Osteoblast (primary cell): ENCODE results near the gene OOSP2. TPM values are rescaled to one million over a fixed set of nuclear protein-coding genes. Genes with fewer than 3 reads are reported as not detected.

Experiments used
- DNase-seq: peaks from one replicate; pipeline ENCODE4 v3.0.0; 2011; ENCODE audit warnings: low spot score, mixed read lengths; ENCODE audit not compliant: insufficient read length; ENCODE audit errors: missing footprints
- H2AFZ ChIP-seq: 2 replicates; pipeline ENCODE4 v1.6.0; 2011; ENCODE audit warnings: mild to moderate bottlenecking, low read length
- H3K27ac ChIP-seq: 2 replicates; pipeline ENCODE4 v1.5.1; 2011; ENCODE audit warnings: mild to moderate bottlenecking, low read depth, low read length, moderate library complexity
- H3K27me3 ChIP-seq: 2 replicates; pipeline ENCODE4 v1.6.0; 2012; ENCODE audit warnings: mild to moderate bottlenecking, control low read depth, inconsistent platforms, low read length, moderate library complexity; ENCODE audit not compliant: insufficient read depth
- H3K36me3 ChIP-seq: 2 replicates; pipeline ENCODE4 v1.5.1; 2011; ENCODE audit warnings: mild to moderate bottlenecking, low read length, control low read depth, moderate library complexity; ENCODE audit not compliant: insufficient read depth
- H3K4me1 ChIP-seq: 2 replicates; pipeline ENCODE4 v1.5.1; 2011; ENCODE audit warnings: mild to moderate bottlenecking, low read length, control low read depth, moderate library complexity; ENCODE audit not compliant: insufficient read depth
- H3K4me2 ChIP-seq: 2 replicates; pipeline ENCODE4 v1.6.0; 2011; ENCODE audit warnings: mild to moderate bottlenecking, low read length; ENCODE audit not compliant: insufficient read depth
- H3K4me3 ChIP-seq: fragments of 200-600 bp; sonication (generic); 3 replicates; pipeline ENCODE4 v1.5.1; 2012; ENCODE audit warnings: mild to moderate bottlenecking, low read length, inconsistent platforms; ENCODE audit not compliant: insufficient read depth
- H3K79me2 ChIP-seq: 2 replicates; pipeline ENCODE4 v1.6.0; 2012; ENCODE audit warnings: mild to moderate bottlenecking, low read length, control low read depth, inconsistent platforms; ENCODE audit not compliant: insufficient read depth
- H3K9me3 ChIP-seq: 2 replicates; pipeline ENCODE4 v1.5.1; 2011; ENCODE audit warnings: low read depth, low read length, control low read depth
- H4K20me1 ChIP-seq: 2 replicates; pipeline ENCODE4 v1.6.0; 2012; ENCODE audit warnings: mild to moderate bottlenecking, low read length, control low read depth; ENCODE audit not compliant: insufficient read depth
- CTCF ChIP-seq: IDR thresholded peaks from 2 replicates; pipeline ENCODE4 v1.5.1; 2011; ENCODE audit warnings: mild to moderate bottlenecking, low read depth, low read length, moderate library complexity; ENCODE audit errors: extremely low read depth
- total RNA-seq: library from RNA; depleted of rRNA; stranded (reverse); fragments of >200 nt; gene quantifications from 2 replicates; pipeline ENCODE4 v1.2.3, GENCODE V29; 2012

OOSP2 gene
- total RNA-seq, 1 donor: not detected

GRCh38 chr11:60097189-60097588 is 57.0 kb downstream of the OOSP2 start:
- no peak overlapping the region for H3K4me2 ChIP-seq
- H3K27ac ChIP-seq: no peak overlapping the region
- no peaks in the 10 kb centered on the region for H3K79me2 ChIP-seq
- TF ChIP-seq CTCF: no peak
- no peak for DNase-seq
- H4K20me1 ChIP-seq: no peaks in the 10 kb centered on the region
- no peaks in the 10 kb centered on the region for H3K4me1 ChIP-seq
- no peak overlapping the region for H2AFZ ChIP-seq
- no peaks in the 10 kb centered on the region for H3K9me3 ChIP-seq
- H3K36me3 ChIP-seq: no peaks in the 10 kb centered on the region
- H3K27me3 ChIP-seq: no peaks in the 10 kb centered on the region
- H3K4me3 ChIP-seq: no peak overlapping the region

Other genes with a start within 250 kb of the OOSP2 start
- 31.5 and 32.9 TPM in 2 replicates for gene MRPL16, start 229.6 kb upstream of the OOSP2 start, total RNA-seq
- not detected in 2 replicates for gene CBLIF, start 194.9 kb upstream of the OOSP2 start, total RNA-seq
- not detected in 2 replicates for gene TCN1, start 173.9 kb upstream of the OOSP2 start, total RNA-seq
- not detected in 2 replicates for gene OOSP3, start 161.6 kb upstream of the OOSP2 start, total RNA-seq
- gene OOSP1, start 102.0 kb upstream of the OOSP2 start, total RNA-seq: not detected in 2 replicates
- gene OOSP4A, start 76.4 kb upstream of the OOSP2 start, total RNA-seq: not detected in 2 replicates
- not detected in 2 replicates for gene OOSP4B, start 23.2 kb upstream of the OOSP2 start, total RNA-seq
- gene MS4A3, start 16.3 kb downstream of the OOSP2 start, total RNA-seq: not detected in 2 replicates
- not detected in 2 replicates for gene MS4A2, start 48.3 kb downstream of the OOSP2 start, total RNA-seq
- gene MS4A6A, start 142.7 kb downstream of the OOSP2 start, total RNA-seq: under 0.01 TPM in 1 of 2 replicates, not detected in the other
- not detected in 2 replicates for gene MS4A4E, start 202.7 kb downstream of the OOSP2 start, total RNA-seq
- under 0.01 and 0.36 TPM in 2 replicates for gene MS4A4A, start 240.3 kb downstream of the OOSP2 start, total RNA-seq